ENCODE measurements around the gene PRKCH. TPM values are rescaled to one million over a fixed set of nuclear protein-coding genes. Genes with fewer than 3 reads are reported as not detected.

Gene PRKCH
- total and polyA plus RNA-seq, 2 donors (not counting 3 experiments of a cell fraction or from before 2014, with no cell fraction given) = 97.7 to 103 TPM

DNA sequence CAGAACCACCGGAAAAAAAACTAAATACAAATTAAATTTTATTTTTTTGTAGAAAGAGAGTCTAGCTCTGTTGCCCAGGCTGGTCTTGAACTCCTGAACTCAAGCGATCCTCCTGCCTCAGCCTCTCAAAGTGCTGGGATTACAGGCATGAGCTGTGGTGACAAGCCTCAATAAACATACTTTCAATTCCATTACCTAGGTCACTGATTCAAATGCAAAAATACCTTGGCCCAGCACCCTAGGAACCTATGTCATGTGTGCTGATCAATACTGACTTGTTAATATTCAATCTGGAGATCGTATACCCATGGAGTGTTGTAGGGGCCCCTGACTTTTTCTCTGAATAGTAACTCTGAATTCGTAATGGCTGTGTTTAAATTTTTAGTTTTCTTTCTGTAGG is 33.2 kb upstream of the PRKCH start:
- POLR2A ChIA-PET = no interaction called here
- intact Hi-C loops (cut with micrococcal nuclease) = loop anchor here (5.0 kb wide), 1 partner anchor 956 kb away; no protein-coding TSS in a partner anchor
- BruUV-seq (replicated peaks) = no TSS peak
- Histone ChIP-seq H3K4me3 (replicated peaks in 1 of 3; ENCODE audit: insufficient read depth in 1 of 3, low read depth in 1 of 3, low read length in 3 of 3) (no peak overlapping the region), H3K79me2 (ENCODE audit: control insufficient read depth, insufficient read depth, low read length) (no peaks in the 10 kb centered on the region), H3K27me3 (ENCODE audit: control insufficient read depth in 2 of 2, insufficient read depth in 2 of 2, low read length in 2 of 2) (no peaks in the 10 kb centered on the region), H3K9ac (replicated peaks; ENCODE audit: extremely low read depth, insufficient read depth, low read length) (no peak overlapping the region), H3K9me3 (replicated peaks; ENCODE audit: control insufficient read depth, insufficient read depth, low read length) (no peaks in the 10 kb centered on the region), H3K4me1 (ENCODE audit: control insufficient read depth, extremely low read depth, insufficient read depth, low read length) (peaks cover 10% of the 10 kb centered on the region), H4K20me1 (replicated peaks; ENCODE audit: control insufficient read depth, extremely low read depth, insufficient read depth, low read length) (no peaks in the 10 kb centered on the region), H2AFZ (ENCODE audit: low read depth, low read length) (no peak overlapping the region), H3K4me2 (ENCODE audit: insufficient read depth, low read length) (no peak overlapping the region), H3K36me3 (ENCODE audit: control insufficient read depth in 2 of 2, extremely low read depth in 1 of 2, insufficient read depth in 2 of 2, low read length in 2 of 2) (no peaks in the 10 kb centered on the region), H3K27ac (ENCODE audit: insufficient read depth, low read depth, low read length) (no peak overlapping the region), H3K9me1 (replicated peaks; ENCODE audit: control insufficient read depth, extremely low read depth, insufficient read depth, low read length) (no peaks in the 10 kb centered on the region)
- dilution Hi-C loops (cut with MboI; ENCODE audit: extremely low pct_ligation_motif_present, low sequenced_read_pairs) = loop anchor here (25.0 kb wide), 1 partner anchor 174 kb away; no protein-coding TSS in a partner anchor
- FAIRE-seq (no peak), DNase-seq (ENCODE audit: low read depth, low spot score) (no peak)
- CTCF ChIA-PET = interaction anchor here (0.7 to 1.7 kb wide), 6 partner anchors 19 to 957 kb away, joined by 3 to 6 read pairs (median 4); no protein-coding TSS in a partner anchor
- TF ChIP-seq MYC (IDR thresholded peaks at IDR 0.05; ENCODE audit: low read depth, low read length) = no peak
- TF ChIP-seq, protein P1, sequence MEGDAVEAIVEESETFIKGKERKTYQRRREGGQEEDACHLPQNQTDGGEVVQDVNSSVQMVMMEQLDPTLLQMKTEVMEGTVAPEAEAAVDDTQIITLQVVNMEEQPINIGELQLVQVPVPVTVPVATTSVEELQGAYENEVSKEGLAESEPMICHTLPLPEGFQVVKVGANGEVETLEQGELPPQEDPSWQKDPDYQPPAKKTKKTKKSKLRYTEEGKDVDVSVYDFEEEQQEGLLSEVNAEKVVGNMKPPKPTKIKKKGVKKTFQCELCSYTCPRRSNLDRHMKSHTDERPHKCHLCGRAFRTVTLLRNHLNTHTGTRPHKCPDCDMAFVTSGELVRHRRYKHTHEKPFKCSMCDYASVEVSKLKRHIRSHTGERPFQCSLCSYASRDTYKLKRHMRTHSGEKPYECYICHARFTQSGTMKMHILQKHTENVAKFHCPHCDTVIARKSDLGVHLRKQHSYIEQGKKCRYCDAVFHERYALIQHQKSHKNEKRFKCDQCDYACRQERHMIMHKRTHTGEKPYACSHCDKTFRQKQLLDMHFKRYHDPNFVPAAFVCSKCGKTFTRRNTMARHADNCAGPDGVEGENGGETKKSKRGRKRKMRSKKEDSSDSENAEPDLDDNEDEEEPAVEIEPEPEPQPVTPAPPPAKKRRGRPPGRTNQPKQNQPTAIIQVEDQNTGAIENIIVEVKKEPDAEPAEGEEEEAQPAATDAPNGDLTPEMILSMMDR (IDR thresholded peaks at IDR 0.05; ENCODE audit: extremely low read depth in 1 of 2, insufficient read depth in 1 of 2, low read depth in 1 of 2, low read length in 2 of 2) = no peak
- TF ChIP-seq POLR2AphosphoS5 (IDR thresholded peaks at IDR 0.05; ENCODE audit: insufficient read depth, low read depth, low read length) = no peak
- TF ChIP-seq, protein P2, sequence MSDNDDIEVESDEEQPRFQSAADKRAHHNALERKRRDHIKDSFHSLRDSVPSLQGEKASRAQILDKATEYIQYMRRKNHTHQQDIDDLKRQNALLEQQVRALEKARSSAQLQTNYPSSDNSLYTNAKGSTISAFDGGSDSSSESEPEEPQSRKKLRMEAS (IDR thresholded peaks at IDR 0.05; ENCODE audit: insufficient read depth, insufficient read length) = no peak
- no peak for TF ChIP-seq POLR2A (IDR thresholded peaks at IDR 0.05; ENCODE audit: low read depth, low read length)
- no peak for TF ChIP-seq JUN (IDR thresholded peaks at IDR 0.05; ENCODE audit: borderline replicate concordance, insufficient read depth, insufficient read length, low read depth)
